ENCODE results near the gene AARSD1. TPM values are rescaled to one million over a fixed set of nuclear protein-coding genes. Genes with fewer than 3 reads are reported as not detected.
"Not testable (repeated sequence)": the region's sequence is repeated elsewhere in the genome, so short reads cannot be mapped to it uniquely, and the experiment has no call there.

AARSD1 gene
- total RNA-seq, 4 donors from 2014 or later: 12.6 to 33.5 (median 26.5) TPM

DNA sequence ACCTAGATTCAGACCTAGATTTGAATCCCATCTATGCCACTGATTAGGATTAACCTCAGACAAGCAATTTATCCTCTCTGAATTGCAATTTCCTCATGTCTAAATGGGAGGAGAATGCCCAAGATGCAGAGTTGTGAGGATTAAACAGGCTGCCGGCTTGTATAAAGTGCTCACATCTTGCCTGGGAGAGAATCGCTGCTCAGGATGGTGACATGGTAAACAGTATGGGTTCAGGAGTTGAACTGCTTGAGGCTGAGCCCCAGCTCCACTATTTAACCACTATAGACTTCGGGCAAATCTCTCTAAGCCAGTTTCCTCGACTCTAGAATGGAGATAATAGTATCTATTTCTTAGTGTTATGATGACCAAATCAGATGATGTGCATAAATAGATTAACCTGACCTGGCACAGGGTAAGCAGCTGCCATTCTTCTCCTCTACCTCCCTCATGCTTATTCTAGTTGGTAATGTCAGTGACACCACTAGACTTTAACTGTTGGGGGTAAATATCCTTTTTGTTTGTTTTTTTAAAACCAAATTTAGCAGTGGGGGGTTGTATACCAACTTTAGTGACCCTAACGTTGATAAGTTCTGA is 33.2 kb upstream of the AARSD1 start:
- TF ChIP-seq, protein P1, sequence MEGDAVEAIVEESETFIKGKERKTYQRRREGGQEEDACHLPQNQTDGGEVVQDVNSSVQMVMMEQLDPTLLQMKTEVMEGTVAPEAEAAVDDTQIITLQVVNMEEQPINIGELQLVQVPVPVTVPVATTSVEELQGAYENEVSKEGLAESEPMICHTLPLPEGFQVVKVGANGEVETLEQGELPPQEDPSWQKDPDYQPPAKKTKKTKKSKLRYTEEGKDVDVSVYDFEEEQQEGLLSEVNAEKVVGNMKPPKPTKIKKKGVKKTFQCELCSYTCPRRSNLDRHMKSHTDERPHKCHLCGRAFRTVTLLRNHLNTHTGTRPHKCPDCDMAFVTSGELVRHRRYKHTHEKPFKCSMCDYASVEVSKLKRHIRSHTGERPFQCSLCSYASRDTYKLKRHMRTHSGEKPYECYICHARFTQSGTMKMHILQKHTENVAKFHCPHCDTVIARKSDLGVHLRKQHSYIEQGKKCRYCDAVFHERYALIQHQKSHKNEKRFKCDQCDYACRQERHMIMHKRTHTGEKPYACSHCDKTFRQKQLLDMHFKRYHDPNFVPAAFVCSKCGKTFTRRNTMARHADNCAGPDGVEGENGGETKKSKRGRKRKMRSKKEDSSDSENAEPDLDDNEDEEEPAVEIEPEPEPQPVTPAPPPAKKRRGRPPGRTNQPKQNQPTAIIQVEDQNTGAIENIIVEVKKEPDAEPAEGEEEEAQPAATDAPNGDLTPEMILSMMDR (IDR thresholded peaks at IDR 0.05): no peak
- TF ChIP-seq POLR2A (IDR thresholded peaks at IDR 0.05): no peak
- H3K4me3 ChIP-seq: peak overlapping the region in 3 of 4 donors; percentile 18 to 31 (median 21)
- DNase-seq: no peak
- H3K27ac ChIP-seq: peak overlapping the region; percentile 83 to 94 (median 92)
- H3K27me3 ChIP-seq: no peaks in the 10 kb centered on the region
- no peaks in the 10 kb centered on the region for H3K9me3 ChIP-seq
- peaks cover 0 to 41% (median 0%) of the 10 kb centered on the region in 3 donors for H3K36me3 ChIP-seq
- H3K4me1 ChIP-seq: peaks cover 0 to 10% (median 2%) of the 10 kb centered on the region in 4 donors

DNA sequence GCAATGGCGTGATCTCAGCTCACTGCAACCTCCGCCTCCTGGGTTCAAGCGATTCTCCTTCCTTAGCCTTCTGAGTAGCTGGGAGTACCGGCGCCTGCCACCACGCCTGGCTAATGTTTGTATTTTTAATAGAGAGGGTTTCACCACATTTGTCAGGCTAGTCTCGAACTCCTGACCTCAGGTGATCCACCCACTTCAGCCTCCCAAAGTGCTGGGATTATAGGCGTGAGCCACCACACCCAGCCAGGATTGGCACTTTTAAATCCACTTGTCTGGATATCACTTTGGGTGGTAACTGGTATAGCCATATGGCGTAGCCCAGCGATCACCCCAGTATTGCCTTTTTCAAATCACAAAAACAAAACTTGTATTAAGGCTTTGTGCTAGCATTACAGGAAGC is 29.7 kb upstream of the AARSD1 start:
- not testable (repeated sequence) for H3K4me3 ChIP-seq, H3K4me1 ChIP-seq, DNase-seq, H3K9me3 ChIP-seq, H3K27me3 ChIP-seq, H3K27ac ChIP-seq
- peaks cover 0 to 46% (median 0%) of the 10 kb centered on the region in 3 donors for H3K36me3 ChIP-seq

DNA sequence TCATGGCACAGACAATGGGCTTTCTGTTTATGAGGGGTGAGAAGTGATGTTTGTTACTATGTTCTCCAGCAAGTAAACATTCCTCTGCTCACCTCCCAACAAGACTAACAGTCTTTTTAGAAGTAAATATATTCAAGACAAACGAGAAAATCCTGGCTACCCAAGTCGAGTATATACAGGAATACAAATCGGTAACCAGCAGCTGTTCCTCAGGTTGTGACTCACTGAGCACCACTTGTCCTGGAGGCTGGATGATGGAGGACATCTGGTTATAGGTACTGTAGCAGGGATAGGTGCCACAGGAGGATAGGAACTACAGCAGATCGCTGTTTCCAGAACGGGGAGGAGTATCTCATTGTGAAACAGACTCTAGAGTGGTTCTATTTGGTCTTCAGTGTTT is 28.6 kb upstream of the AARSD1 start:
- peaks cover 0 to 5% (median 0%) of the 10 kb centered on the region in 4 donors for H3K4me1 ChIP-seq
- TF ChIP-seq POLR2A (IDR thresholded peaks at IDR 0.05): no peak
- TF ChIP-seq, protein P1 (IDR thresholded peaks at IDR 0.05): no peak
- no peak overlapping the region for H3K27ac ChIP-seq
- peaks cover 0 to 57% (median 0%) of the 10 kb centered on the region in 3 donors for H3K36me3 ChIP-seq
- H3K27me3 ChIP-seq: no peaks in the 10 kb centered on the region
- DNase-seq: no peak
- no peak overlapping the region for H3K4me3 ChIP-seq
- no peaks in the 10 kb centered on the region for H3K9me3 ChIP-seq

DNA sequence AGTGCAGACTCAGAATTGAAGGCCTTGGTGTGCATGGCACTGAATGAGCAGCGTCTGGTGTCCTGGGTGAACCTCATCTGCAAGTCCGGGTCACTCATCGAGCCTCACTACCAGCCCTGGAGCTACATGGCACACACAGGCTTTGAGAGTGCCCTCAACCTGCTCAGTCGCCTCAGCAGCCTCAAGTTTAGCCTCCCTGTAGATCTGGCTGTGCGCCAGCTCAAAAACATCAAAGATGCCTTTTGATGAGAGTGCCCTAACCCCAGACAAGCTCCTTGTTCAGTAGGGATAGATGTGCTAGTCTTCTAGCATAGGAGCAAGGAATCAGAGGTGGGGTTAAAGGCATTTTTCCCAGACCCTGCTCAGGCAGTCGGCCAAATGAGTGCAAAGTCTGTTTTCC is 27.2 kb upstream of the AARSD1 start:
- TF ChIP-seq, protein P1 (IDR thresholded peaks at IDR 0.05): no peak
- TF ChIP-seq POLR2A (IDR thresholded peaks at IDR 0.05): no peak
- DNase-seq: no peak
- H3K4me1 ChIP-seq: no peaks in the 10 kb centered on the region
- no peaks in the 10 kb centered on the region for H3K9me3 ChIP-seq
- no peak overlapping the region for H3K27ac ChIP-seq
- no peak overlapping the region for H3K4me3 ChIP-seq
- H3K27me3 ChIP-seq: no peaks in the 10 kb centered on the region
- peaks cover 0 to 71% (median 0%) of the 10 kb centered on the region in 3 donors for H3K36me3 ChIP-seq

GRCh38 chr17:42989726-42990652 is 25.7 kb upstream of the AARSD1 start:
- no peak for DNase-seq
- Histone ChIP-seq H3K27ac (peak overlapping the region in 1 of 4 donors; percentile 13), H3K27me3 (no peaks in the 10 kb centered on the region), H3K9me3 (no peaks in the 10 kb centered on the region), H3K4me1 (peaks cover 0 to 5% (median under 1%) of the 10 kb centered on the region in 4 donors), H3K4me3 (no peak overlapping the region), H3K36me3 (peaks cover 0 to 79% (median 0%) of the 10 kb centered on the region in 3 donors)
- TF ChIP-seq, protein P1 (IDR thresholded peaks at IDR 0.05): no peak
- TF ChIP-seq POLR2A (IDR thresholded peaks at IDR 0.05): no peak

DNA sequence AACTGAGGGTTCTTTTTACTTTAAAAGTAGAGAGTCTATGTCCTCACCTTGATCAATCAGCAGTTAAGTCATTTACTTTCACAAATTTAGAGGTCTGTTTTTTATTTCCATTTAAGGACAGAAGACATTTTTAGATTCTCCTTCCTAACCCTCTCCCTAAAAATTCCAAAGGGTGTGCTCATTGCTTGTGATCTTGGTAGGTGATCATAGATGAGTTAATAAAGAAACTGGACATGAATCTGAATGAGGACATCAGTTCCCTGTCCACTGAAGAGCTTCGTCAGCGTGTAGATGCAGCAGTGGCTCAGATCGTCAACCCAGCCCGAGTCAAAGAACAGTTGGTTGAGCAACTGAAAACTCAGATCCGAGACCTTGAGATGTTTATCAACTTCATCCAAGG is 24.9 kb upstream of the AARSD1 start:
- TF ChIP-seq POLR2A (IDR thresholded peaks at IDR 0.05): no peak
- TF ChIP-seq, protein P1 (IDR thresholded peaks at IDR 0.05): no peak
- no peaks in the 10 kb centered on the region for H3K9me3 ChIP-seq
- no peak for DNase-seq
- H3K27me3 ChIP-seq: no peaks in the 10 kb centered on the region
- no peak overlapping the region for H3K4me3 ChIP-seq
- H3K4me1 ChIP-seq: peaks cover 0 to 8% (median 2%) of the 10 kb centered on the region in 4 donors
- peaks cover 0 to 81% (median 0%) of the 10 kb centered on the region in 3 donors for H3K36me3 ChIP-seq
- H3K27ac ChIP-seq: no peak overlapping the region

Data from Peyer's patch (tissue), 4 donors.